Fibroblast of lung (primary cell): ENCODE results near the gene DUSP5.

Experiments
- CTCF ChIP-seq, 2 donors: IDR thresholded peaks in 1 of 2; conservative IDR thresholded peaks in 1 of 2; 1 replicate in 1 of 2; 2 replicates in 1 of 2; pipeline ENCODE4 v1.5.1; 2011 to 2012; ENCODE audit warnings: low read length in 2 of 2, control low read depth in 1 of 2, inconsistent platforms in 1 of 2, low read depth in 1 of 2, mild to moderate bottlenecking in 1 of 2
- EZH2 ChIP-seq: IDR thresholded peaks from 2 replicates; pipeline ENCODE4 v1.5.1; 2012; ENCODE audit warnings: low read length, control low read depth, mild to moderate bottlenecking; ENCODE audit errors: missing control alignments

DNA sequence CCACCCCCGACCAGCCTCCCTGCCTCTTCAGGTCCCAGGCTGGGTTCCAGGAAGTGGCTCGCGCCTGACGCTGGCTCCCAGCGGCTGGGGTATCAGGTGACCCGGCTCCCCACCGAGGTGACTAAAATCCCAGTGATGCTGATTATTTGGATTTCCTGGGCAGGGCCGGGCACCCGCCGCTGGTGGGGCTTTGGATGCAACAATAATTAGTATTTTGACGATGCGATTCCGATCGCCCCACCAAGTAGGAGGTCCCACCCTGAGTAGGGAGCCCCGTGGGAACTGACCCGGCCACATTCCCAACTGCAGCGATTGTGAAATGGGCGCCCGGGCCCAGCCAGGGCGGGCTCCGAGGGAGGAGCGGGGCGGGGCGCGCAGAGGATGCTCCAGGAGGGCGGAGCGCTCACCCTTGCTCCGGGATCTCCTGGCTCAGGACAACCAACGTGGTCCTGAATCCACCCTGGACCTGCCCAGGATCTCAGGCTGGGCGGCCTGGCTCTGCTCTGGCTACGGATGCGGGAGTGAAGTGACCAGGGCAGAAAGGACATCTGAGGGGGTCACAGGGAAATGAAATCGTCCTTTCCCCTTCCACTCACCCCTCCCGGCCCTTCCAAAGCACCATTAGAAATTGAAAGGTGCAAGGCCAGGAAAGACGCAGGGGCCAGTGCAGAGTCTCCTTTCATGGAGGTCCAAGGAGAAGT, 32.6 kb downstream of the DUSP5 start:
- TF ChIP-seq CTCF (conservative IDR thresholded peaks at IDR 0.05 in 1 of 2, IDR thresholded peaks at IDR 0.05 in 1 of 2; ENCODE audit: low read depth in 1 of 2, low read length in 2 of 2): no peak
- TF ChIP-seq EZH2: no peak
